ENCODE measurements around the gene BORA.

- no peak for TF ChIP-seq CTCF (IDR thresholded peaks at IDR 0.05)
- TF ChIP-seq REST (IDR thresholded peaks at IDR 0.05; ENCODE audit: insufficient read depth in 1 of 2, low read depth in 2 of 2, low read length in 1 of 2), result no peak
- TF ChIP-seq POLR2AphosphoS5 (IDR thresholded peaks at IDR 0.05; ENCODE audit: low read depth, low read length), result no peak
Measured at GRCh38 chr13:72716776-72717175, 10.9 kb upstream of the BORA start.

Measured in Panc1 (cell line).